SH-SY5Y (cell line): Measurements from ENCODE around the gene NPSR1.

Experiments used
- GATA2 ChIP-seq: IDR thresholded peaks from 2 replicates; pipeline ENCODE4 v1.6.1; 2011; ENCODE audit warnings: mild to moderate bottlenecking, low read depth, low read length
- GATA3 ChIP-seq: IDR thresholded peaks from 2 replicates; pipeline ENCODE4 v1.6.1; 2011; ENCODE audit warnings: low read depth, mild to moderate bottlenecking, low read length, moderate library complexity

- no peak for TF ChIP-seq GATA3
- TF ChIP-seq GATA2, result no peak
Observed at GRCh38 chr7:34787586-34787985, 129.6 kb downstream of the NPSR1 start.
